ENCODE data around the gene STRN4. TPM values are rescaled to one million over a fixed set of nuclear protein-coding genes. Genes with fewer than 3 reads are reported as not detected.
"Not testable (repeated sequence)": the region's sequence is repeated elsewhere in the genome, so short reads cannot be mapped to it uniquely, and the experiment has no call there.

Gene STRN4
- total and polyA plus RNA-seq, 4 donors = 9.5 to 29.9 (median 24.8) TPM

- Histone ChIP-seq H3K4me1 (ENCODE audit: control insufficient read depth in 4 of 4, insufficient read depth in 4 of 4, low read length in 3 of 4) (peaks cover 0 to 7% (median 7%) of the 10 kb centered on the region in 4 donors), H3K27ac (ENCODE audit: low read depth in 1 of 2, low read length in 2 of 2) (no peak overlapping the region), H3K36me3 (ENCODE audit: control insufficient read depth in 4 of 4, insufficient read depth in 3 of 4, low read depth in 1 of 4, low read length in 3 of 4) (peaks cover 0 to 6% (median 3%) of the 10 kb centered on the region in 4 donors), H3K9ac (ENCODE audit: low read depth in 1 of 2, low read length in 2 of 2) (no peak overlapping the region), H3K9me3 (ENCODE audit: control insufficient read depth in 4 of 4, low read length in 3 of 4) (no peaks in the 10 kb centered on the region), H3K27me3 (ENCODE audit: control insufficient read depth in 4 of 4, insufficient read depth in 4 of 4, low read length in 3 of 4) (no peaks in the 10 kb centered on the region), H3K4me3 (ENCODE audit: low read depth in 1 of 3, low read length in 3 of 3) (no peak overlapping the region)
- 45% methylated on average over 7 of the region's 7 CpGs for whole genome bisulfite sequencing
- TF ChIP-seq ATF3 (IDR thresholded peaks at IDR 0.05) (no peak), NR2F2 (IDR thresholded peaks at IDR 0.05) (no peak), MAX (IDR thresholded peaks at IDR 0.05) (no peak), YY1 (IDR thresholded peaks at IDR 0.05) (no peak), SP1 (IDR thresholded peaks at IDR 0.05) (no peak)
- DNase-seq (ENCODE audit: low spot score) = no peak
Measured at GRCh38 chr19:46773018-46773399, 26.8 kb upstream of the STRN4 start.

GRCh38 chr19:46772170-46773017 lies 26.1 kb upstream of the STRN4 start:
- Histone ChIP-seq H3K4me1 (ENCODE audit: control insufficient read depth in 4 of 4, insufficient read depth in 4 of 4, low read length in 3 of 4) (peaks cover 0 to 7% (median 7%) of the 10 kb centered on the region in 4 donors), H3K9me3 (ENCODE audit: control insufficient read depth in 4 of 4, low read length in 3 of 4) (no peaks in the 10 kb centered on the region), H3K27me3 (ENCODE audit: control insufficient read depth in 4 of 4, insufficient read depth in 4 of 4, low read length in 3 of 4) (no peaks in the 10 kb centered on the region), H3K9ac (ENCODE audit: low read depth in 1 of 2, low read length in 2 of 2) (no peak overlapping the region), H3K27ac (ENCODE audit: low read depth in 1 of 2, low read length in 2 of 2) (no peak overlapping the region), H3K36me3 (ENCODE audit: control insufficient read depth in 4 of 4, insufficient read depth in 3 of 4, low read depth in 1 of 4, low read length in 3 of 4) (peaks cover 0 to 6% (median 3%) of the 10 kb centered on the region in 4 donors), H3K4me3 (ENCODE audit: low read depth in 1 of 3, low read length in 3 of 3) (no peak overlapping the region)
- 84% methylated on average over 12 of the region's 12 CpGs for WGBS
- TF ChIP-seq TAF1 (conservative IDR thresholded peaks at IDR 0.05) (no peak), EGR1 (IDR thresholded peaks at IDR 0.05; ENCODE audit: low read depth in 2 of 2) (no peak), NR2F2 (IDR thresholded peaks at IDR 0.05) (no peak), HNF4A (conservative IDR thresholded peaks at IDR 0.05) (no peak), YY1 (IDR thresholded peaks at IDR 0.05) (no peak), RXRA (IDR thresholded peaks at IDR 0.05) (no peak), RAD21 (IDR thresholded peaks at IDR 0.05) (no peak), HNF4G (IDR thresholded peaks at IDR 0.05) (no peak), GABPA (IDR thresholded peaks at IDR 0.05 in 1 of 2, conservative IDR thresholded peaks at IDR 0.05 in 1 of 2) (no peak), ZBTB33 (IDR thresholded peaks at IDR 0.05) (no peak), JUND (IDR thresholded peaks at IDR 0.05) (no peak), FOXA2 (IDR thresholded peaks at IDR 0.05) (no peak), MAX (IDR thresholded peaks at IDR 0.05) (no peak)
- no peak for DNase-seq (ENCODE audit: low spot score)

GRCh38 chr19:46768746-46769145 lies 22.5 kb upstream of the STRN4 start:
- WGBS = 42% methylated on average over 4 of the region's 4 CpGs
- not testable (repeated sequence) for DNase-seq (ENCODE audit: low spot score); H3K4me3 ChIP-seq (ENCODE audit: low read depth in 1 of 3, low read length in 3 of 3); H3K27ac ChIP-seq (ENCODE audit: low read depth in 1 of 2, low read length in 2 of 2); H3K9me3 ChIP-seq (ENCODE audit: control insufficient read depth in 4 of 4, low read length in 3 of 4); H3K36me3 ChIP-seq (ENCODE audit: control insufficient read depth in 4 of 4, insufficient read depth in 3 of 4, low read depth in 1 of 4, low read length in 3 of 4); H3K9ac ChIP-seq (ENCODE audit: low read depth in 1 of 2, low read length in 2 of 2); H3K27me3 ChIP-seq (ENCODE audit: control insufficient read depth in 4 of 4, insufficient read depth in 4 of 4, low read length in 3 of 4); H3K4me1 ChIP-seq (ENCODE audit: control insufficient read depth in 4 of 4, insufficient read depth in 4 of 4, low read length in 3 of 4)

Data from liver (tissue), 9 donors.